Caki2 (cell line): ENCODE data around the gene RBM20. TPM values are rescaled to one million over a fixed set of nuclear protein-coding genes. Genes with fewer than 3 reads are reported as not detected.
"Not testable (repeated sequence)": the region's sequence is repeated elsewhere in the genome, so short reads cannot be mapped to it uniquely, and the experiment has no call there.

ENCODE experiments used
- DNase-seq: peaks from one replicate; pipeline ENCODE4 v3.0.0-alpha.2; 2015; ENCODE audit warnings: low read depth
- in situ Hi-C: cut with HindIII; loops from 2 replicates; pipeline ENCODE4 v1.10.0; 2016; ENCODE audit warnings: low sequenced_read_pairs, low pct_unique_long_range_greater_than_20kb, mixed read lengths
- total RNA-seq: library from RNA; depleted of rRNA; stranded (reverse); fragments of >200 nt; shearing (Covaris generic); gene quantifications from 2 replicates; pipeline ENCODE4 v1.2.3, GENCODE V29; 2014; ENCODE audit warnings: low replicate concordance

RBM20 gene
- total RNA-seq, 1 experiment from 2014 or later = 7.7 TPM

DNA sequence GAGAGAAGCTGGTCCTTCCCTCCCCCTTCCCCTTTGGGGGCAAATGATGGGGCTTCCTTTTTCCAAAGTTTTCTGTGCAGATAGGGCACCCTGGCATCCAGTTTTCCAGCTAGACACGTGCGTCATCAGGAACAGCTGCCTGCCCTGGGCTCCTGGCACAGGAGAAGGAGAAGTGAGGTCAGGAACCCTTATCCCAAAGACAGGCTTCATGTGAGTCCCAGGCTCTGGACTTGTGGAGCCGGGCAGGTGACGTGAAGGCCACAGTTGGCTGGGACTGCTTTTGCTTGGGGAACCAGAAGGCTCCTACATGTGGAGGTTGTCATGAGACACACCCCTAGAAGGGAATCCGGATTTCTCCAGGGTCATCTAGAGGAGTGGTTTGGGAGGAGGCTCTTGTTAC lies 66.5 kb downstream of the RBM20 start:
- in situ Hi-C loops = no loop called here
- DNase-seq = no peak

DNA sequence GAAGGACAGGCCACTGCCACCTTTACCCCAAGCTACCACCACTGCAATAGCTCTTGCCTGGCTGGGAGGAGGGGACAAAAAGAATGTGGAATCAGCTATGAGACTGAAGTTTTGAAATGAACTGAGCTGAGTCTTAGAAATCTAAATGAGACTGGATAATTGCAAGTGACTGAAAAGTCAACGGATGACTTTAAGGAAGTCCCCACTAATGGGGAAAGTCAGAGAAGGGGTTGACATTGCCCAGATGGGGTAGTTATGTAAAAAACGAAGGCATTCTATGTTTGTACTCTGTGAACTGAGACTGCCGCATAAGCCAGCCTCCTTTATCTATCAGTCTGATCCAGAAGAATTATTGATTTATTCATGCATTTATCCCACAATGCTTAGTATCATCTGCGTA lies 67.2 kb downstream of the RBM20 start:
- no peak for DNase-seq
- in situ Hi-C loops = no loop called here

DNA sequence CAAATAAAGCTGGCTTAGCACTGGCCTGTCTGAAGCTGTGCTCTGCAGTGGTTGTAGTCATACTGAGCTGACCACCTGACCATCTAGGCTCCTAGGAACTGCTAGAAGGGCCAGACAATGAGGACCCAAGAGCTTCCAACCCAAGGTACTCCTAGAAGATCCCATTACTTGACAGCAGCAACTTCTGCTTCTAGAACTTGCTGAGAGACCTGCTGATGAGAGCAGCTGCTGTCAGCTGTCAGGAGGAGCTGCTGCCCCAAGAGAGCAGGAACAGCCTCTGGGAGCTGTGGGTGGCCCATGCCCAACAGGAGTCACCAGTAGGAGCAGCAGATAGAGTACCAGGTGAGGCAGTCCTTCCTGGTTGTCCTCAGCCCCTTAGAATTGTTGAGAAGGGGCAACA lies 70.2 kb downstream of the RBM20 start:
- DNase-seq = no peak
- in situ Hi-C loops = no loop called here

DNA sequence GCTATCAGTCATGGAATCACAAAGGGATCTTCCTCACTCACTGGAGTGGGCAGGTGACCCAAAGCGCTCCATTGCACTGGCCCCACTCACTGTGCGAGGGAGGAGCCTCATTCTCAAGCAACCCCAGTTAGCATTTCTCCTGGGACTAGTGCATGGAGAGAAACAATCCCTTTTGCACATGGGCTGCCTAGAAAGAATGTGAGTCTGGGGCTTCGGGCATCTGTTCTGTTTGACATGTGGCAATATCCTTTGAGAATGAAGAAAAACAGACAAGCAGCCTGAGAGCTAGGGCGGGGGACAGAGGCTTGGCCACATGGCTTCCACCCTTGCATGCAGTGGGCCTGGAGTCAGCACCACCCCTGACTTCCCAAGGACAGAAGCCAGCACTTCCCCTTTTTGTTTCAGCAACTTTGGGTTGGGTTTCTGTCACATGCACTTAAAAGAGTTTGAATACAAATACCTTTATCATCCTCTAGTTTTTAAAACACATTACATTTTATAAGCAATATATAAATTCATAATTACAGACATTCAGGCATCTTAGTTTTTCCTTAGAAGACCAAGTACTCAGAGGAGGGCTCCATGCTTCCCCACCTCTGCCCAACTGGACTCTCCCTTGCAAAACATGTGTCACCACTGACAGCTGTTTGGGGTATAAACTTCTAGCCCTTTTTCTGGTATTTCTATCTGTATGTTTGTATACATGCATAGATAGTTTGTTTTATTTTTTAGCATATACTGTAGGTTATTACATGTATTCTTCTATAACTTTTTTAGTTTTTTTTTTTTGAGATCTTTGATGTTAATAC lies 73.8 kb downstream of the RBM20 start:
- no peak for DNase-seq
- in situ Hi-C loops = no loop called here

DNA sequence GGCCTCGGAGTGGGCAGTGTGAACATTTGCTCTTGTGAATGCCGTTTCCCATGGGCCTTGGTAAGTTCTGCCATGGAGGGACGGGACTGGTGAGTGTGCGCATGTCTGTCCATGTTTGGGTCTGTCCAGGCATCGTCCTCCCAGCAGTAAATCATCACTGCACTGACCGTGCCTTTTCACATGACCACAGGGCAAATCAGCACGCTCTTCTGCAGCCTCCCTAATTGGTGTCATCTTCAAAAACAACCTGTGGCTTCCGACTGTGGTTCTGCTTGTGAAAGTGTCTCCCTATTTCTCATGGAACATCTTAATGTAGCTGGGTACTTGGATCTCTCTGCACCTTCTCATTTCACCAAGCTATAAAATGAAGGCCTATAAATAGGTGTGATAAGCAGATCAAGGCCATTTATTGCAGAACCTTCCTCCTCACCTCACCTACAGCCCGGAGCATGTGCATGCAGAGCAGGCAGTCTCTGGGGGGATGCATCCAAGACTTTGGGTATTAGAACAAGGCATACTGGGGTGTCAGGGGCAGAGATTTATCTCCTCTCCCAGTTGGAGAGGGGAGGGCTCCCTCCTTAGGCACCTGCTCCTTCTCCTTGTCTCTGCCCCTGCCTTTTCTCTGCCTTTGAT lies 77.4 kb downstream of the RBM20 start:
- no peak for DNase-seq
- in situ Hi-C loops = no loop called here

DNA sequence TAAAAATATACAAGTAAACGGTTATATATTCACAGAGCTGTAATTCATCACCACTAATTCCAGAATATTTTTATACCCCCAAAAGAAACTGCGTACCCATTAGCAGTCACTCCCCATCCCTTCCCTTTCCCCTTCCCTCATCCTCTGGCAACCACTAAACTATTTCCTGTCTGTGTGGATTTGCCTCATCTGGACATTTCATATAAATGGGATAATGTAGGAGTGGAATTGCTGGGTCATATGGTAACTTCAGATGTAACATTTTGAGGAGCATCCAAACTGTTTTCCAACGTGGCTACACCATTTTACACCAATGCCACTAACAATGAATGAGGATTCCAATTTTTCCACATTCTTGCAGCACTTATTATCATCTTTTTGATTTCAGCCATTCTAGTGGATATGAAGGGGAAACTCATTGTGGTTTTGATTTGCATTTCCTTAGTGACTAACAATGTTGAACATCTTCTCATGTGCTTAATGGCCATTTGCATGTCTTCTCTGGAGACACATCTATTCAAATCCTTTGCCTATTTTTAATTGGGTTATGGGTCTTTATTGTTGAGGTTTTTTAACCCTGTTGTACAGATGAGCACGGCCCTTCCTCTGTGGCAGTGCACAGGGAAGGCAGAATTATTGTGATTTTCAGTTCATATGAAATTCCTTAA lies 79.2 kb downstream of the RBM20 start:
- DNase-seq = no peak
- in situ Hi-C loops = no loop called here

DNA sequence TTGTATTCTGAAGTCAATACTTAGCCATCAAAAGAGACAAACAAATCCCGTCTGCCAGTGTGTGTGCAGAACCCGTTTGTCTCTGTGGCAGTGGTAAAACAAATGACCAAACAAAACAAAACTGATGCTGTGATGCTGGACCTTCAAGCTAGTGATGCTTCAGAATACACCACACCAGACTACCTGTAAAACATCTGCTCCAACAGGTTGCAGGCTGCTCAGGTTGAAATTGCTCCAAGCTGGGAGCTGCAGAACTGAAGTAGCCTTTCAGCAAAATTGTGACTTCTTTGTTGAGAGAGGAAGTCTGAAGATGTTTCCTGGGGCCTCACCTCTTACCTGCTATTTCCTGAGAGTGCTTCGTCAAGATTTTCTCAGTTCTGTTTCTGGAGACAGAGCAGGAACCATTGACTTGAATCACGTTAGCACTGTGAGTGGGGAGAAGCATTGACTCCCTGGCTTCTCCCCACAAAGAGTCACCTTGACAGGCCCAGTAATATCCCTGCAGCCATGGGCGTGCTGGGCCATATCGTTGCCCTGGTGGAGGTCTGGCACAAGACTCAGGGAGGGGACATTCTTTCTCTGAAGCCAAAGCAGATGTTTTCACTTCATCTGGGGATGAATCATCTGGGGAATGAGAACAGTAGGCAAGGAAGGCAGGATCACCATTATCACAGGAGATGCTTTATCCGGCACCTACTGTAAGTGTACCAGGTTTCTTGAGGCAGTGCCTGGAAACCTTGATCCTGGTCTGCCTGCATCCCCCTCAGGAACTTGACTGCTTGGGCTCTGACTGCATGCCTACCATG lies 80.2 kb downstream of the RBM20 start:
- in situ Hi-C loops = no loop called here
- DNase-seq = no peak

DNA sequence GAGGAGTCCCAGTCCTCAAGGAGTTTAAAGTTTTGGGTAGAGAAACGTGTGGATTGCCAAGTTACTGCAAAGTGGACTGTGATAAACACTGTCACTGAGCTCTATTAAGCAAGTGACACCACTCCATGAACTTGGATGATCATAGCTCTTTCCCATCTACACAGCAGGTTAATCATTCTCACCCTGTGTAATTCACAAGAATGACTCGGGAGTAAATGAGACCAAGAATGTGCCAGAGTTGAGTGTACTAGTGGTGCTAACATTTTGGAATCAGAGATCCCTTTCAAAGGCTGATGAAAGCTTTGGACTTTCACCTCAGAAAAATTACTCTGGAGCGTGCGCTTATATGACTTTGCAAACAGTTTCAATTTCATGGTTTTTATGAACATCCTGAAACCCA lies 80.8 kb downstream of the RBM20 start:
- DNase-seq = peak; percentile 39
- in situ Hi-C loops = no loop called here

DNA sequence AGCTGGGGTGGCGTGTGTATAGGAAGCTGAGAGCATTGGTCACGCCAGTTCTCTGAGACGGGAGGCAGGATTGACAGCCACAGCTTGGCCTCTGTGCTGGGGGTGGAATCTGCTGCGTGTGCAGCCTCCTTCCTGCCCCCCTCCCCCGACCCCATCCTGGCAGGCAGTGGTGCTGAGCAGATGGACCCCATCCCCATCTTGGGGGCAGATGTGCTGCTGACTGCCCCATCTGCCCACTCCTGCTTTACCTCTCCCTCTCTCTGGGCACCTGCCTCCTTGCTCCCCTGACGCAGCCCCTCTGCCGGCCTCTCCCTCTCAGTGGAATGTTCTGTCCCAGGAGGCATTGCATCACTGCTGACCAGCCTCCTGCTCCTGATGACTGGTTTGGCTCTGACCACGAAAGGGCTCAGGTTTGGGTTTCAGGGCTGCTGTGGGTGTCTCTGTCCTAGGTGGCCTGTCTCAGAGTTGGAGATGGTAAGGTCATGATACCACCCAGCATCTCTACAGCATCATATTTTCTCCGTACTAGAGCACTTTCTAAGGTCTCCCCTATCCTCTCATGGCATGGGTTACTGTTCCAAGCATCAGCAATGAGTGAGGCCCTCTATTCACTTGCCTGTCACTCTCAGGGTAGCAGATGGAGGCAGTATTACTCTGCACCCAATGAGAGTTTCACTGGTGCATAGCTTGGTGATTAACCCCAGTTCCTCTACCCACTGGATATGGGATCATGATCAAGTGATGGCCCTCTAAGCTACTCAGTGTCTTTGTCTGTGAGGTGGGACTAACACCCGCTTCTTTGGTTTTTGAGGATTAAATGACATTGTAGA lies 81.9 kb downstream of the RBM20 start:
- in situ Hi-C loops = no loop called here

DNA sequence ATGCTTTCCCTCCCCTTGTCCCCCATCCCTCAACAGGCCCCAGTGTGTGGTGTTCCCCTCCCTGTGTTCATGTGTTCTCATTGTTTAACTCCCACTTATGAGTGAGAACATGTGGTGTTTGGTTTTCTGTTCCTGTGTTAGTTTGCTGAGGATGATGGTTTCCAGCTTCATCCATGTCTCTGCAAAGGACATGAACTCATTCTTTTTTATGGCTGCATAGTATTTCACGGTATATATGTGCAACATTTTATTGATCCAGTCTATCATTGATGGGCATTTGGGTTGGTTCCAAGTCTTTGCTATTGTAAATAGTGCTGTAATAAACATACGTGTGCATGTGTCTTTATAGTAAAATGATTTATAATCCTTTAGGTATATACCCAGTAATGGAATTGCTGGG lies 83.6 kb downstream of the RBM20 start:
- DNase-seq, in situ Hi-C loops: not testable (repeated sequence)

More for the DNA sequence above, 81.9 kb downstream of the RBM20 start:
- peak; percentile 23 for DNase-seq

DNA sequence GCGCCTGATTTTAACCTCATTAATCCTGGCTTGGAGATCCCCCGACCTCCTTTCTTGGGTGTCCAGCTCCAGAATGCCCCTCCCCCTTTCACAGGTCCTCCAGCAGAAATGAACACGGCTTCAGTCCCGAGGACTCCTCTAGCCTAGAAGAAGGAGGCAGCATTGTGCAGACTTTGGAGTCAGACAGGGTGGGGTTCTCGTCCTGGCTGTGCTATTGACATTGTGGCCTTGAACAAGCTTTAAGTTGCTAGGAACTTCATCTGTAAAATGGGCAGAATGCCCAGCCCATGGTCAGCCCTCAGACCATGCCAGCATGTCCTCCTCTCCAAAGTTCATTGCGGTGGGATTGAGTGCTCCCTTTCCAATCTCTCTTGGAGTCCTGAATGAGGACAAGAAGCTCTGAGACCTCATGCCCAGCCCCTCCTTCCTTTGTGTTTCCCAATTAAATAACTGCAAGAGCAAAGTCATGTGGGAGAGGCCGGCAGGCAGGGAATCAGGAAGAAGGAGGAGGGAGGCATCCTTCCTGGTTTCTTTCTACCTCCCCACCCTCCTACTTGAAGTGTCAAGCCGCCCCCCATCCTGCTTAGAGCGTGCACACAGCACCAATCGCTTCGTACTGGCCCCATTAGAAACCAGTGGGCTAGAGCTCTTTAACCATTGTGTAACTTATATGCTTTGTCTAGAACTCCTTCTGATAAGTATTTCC lies 86.4 kb downstream of the RBM20 start:
- no peak for DNase-seq
- in situ Hi-C loops = no loop called here

DNA sequence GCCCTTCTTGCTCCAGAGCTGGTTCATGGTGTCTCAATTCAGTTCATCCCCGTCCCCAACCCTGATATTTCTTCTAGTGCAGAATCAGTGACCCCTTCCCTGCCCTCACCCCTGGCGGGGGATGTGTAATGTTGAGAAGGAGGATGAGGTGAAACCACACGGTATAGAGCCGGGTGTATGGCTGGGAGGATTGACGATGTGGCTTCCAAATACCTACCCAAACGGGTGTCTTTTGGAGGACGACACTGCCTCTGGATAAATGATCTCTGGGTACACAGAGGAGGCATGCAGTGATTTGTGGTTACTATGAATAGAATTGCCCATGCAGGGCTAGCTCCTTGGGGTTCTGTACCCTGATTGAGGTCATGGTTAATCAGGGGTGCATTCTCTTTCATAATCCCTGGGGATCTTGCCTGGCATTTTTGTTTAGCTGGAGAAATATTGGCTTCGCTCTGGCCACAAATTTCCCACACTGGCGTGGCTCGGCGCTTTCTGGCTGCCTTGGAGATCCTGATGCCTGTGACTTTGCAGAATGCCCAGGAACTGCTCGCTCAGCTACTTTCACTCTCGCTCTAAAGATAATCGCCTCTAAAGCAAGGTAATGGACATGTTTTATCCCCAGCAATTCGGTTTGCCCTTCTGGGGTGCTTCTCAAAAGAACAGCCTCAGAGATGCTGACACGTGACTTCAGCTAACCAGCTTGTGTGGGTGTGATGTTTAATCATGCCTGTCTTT lies 89.2 kb downstream of the RBM20 start:
- DNase-seq = peak; percentile 21
- in situ Hi-C loops = no loop called here

DNA sequence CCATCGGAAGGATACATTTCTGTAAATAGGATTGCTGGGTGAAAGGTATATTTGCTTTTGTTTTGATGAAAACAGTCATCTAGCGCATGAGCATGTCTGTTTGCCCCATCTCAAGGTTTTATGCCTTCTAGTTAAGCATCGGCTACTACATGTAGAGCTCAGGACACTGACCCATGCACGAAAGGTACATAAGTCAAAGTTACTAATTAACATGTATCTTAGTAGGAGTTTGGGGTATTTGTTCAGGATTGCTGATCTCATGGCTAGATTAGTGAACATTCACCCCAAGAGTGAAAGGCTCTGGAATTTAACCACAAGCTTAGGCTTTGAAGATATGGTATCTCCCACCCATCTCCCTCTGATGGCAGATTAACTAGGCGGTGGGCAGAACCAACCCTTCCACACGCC lies 91.5 kb downstream of the RBM20 start:
- DNase-seq = peak; percentile 69
- in situ Hi-C loops = no loop called here

DNA sequence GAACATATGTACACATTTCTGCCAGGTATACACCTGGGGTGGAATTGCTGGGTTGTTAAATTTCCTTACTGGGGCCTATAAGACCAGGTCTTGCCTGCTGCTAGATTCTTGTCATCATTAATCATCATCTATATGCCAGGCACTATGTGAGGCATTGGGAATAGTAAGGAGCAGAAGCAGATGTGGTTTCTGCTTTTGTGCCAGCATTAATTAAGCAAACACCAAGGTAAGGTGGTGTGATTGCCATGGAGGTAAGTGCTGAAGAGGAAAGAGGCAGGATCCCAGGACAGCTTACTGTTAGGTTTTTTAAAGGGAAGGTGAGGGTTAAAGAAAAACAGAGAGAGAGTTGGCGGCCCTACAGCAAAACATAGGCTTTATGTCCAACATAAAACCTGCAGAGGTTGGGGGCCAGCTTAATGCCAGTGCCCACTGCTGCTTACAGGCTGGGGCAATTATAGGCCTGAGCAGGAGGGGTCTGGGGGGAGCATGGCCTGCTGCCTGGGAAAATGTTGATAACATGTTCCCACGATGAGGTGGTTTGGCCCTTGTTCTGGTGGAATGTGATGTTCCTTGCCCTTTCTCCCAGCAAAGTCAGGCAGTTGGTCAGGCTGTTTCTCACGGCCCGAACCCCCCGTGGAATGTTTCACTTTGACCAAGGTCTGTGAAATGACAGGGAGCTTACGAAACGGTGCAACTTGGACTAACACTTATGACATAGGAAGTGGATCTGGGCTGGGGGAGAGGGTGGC lies 93.9 kb downstream of the RBM20 start:
- in situ Hi-C loops = no loop called here
- DNase-seq = no peak

DNA sequence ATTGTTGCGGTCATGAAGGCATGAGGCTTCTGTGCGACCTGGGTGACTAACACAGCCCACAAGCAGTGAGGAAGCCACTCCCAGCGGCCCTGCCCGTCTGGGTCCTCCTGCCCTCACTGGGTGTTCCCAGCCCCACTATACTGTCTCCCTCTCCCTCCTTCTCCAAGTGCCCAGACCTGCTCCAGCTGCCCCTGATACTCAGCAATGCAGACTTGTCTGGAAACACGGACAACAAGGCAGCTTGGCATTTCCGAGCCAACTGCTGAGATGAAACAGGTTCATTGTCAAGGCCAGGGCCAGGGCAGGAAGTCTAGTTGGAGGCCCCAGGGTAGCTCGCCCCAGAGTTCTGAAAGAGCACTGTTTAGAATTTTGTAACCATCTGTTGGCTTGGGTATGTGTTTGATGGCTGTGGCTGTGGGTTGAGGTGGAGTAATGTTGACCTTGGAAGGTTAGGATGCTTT lies 95.7 kb downstream of the RBM20 start:
- no peak for DNase-seq
- in situ Hi-C loops = no loop called here

DNA sequence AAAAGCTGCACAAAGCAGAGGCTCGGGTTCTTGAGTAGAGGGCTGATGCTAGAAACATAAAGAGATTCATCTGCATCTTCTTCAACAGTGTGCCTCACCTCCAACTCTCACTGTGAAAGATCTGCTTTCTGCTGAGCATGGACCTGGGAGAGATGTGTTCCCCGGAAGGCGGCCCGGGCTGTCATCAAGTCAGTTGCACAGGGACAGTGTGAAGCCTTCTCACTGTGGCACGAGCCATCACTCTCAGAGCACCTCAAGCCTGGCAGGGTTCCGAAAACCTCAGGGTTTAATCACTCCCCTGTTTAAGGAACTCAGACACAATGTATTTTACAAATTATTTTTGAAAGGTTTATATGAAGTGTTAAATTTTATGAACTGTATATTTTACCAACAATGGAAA lies 98.7 kb downstream of the RBM20 start:
- no peak for DNase-seq
- in situ Hi-C loops = no loop called here
